Suppressor macrophage (primary cell): ENCODE data around the gene PI4K2B.
A peak's percentile ranks its signal among the peaks of the same experiment; 100 is the strongest.
"Not testable (repeated sequence)": the region's sequence is repeated elsewhere in the genome, so short reads cannot be mapped to it uniquely, and the experiment has no call there.

Experiments used
- DNase-seq, 4 experiments: peaks; one replicate each; pipeline ENCODE4 v3.0.0-alpha.2; 2020 to 2022

PI4K2B gene

GRCh38 chr4:25245181-25245580, 11.3 kb downstream of the PI4K2B start:
- no peak for DNase-seq

GRCh38 chr4:25246680-25247611, 13.1 kb downstream of the PI4K2B start:
- no peak for DNase-seq

- DNase-seq = not testable (repeated sequence)
These were observed 15.0 kb downstream of the PI4K2B start for GRCh38 chr4:25248875-25249274.

- DNase-seq = not testable (repeated sequence)
These were observed 15.7 kb downstream of the PI4K2B start for GRCh38 chr4:25249494-25249893.

GRCh38 chr4:25252230-25253070, 18.6 kb downstream of the PI4K2B start:
- DNase-seq = no peak

- DNase-seq = peak in 1 of 4 experiments; percentile 25
These were observed 19.2 kb downstream of the PI4K2B start for GRCh38 chr4:25253071-25253445.

GRCh38 chr4:25253786-25254185, 20.0 kb downstream of the PI4K2B start:
- DNase-seq = not testable (repeated sequence)

GRCh38 chr4:25258980-25259578, 25.2 kb downstream of the PI4K2B start:
- DNase-seq = no peak

GRCh38 chr4:25271866-25272265, 38.0 kb downstream of the PI4K2B start:
- no peak for DNase-seq

- no peak for DNase-seq
These were observed 46.4 kb downstream of the PI4K2B start for GRCh38 chr4:25280210-25280609.

GRCh38 chr4:25283948-25284347, 50.1 kb downstream of the PI4K2B start:
- DNase-seq = no peak

- no peak for DNase-seq
These were observed 50.6 kb downstream of the PI4K2B start for GRCh38 chr4:25284466-25284865.

GRCh38 chr4:25290490-25291067, 56.7 kb downstream of the PI4K2B start:
- no peak for DNase-seq

- no peak for DNase-seq
These were observed 57.4 kb downstream of the PI4K2B start for GRCh38 chr4:25291158-25291733.

GRCh38 chr4:25297528-25298242, 63.9 kb downstream of the PI4K2B start:
- no peak for DNase-seq

GRCh38 chr4:25299476-25300203, 65.8 kb downstream of the PI4K2B start:
- no peak for DNase-seq

- DNase-seq = no peak
These were observed 67.6 kb downstream of the PI4K2B start for GRCh38 chr4:25301471-25301870.

GRCh38 chr4:25302626-25303025, 68.8 kb downstream of the PI4K2B start:
- no peak for DNase-seq

GRCh38 chr4:25303578-25303977, 69.7 kb downstream of the PI4K2B start:
- no peak for DNase-seq

GRCh38 chr4:25306518-25307057, 72.8 kb downstream of the PI4K2B start:
- DNase-seq = no peak

- DNase-seq = no peak
These were observed 73.8 kb downstream of the PI4K2B start for GRCh38 chr4:25307596-25307995.
